ENCODE data around the gene SAMM50. TPM values are rescaled to one million over a fixed set of nuclear protein-coding genes. Genes with fewer than 3 reads are reported as not detected.

SAMM50 gene
- total RNA-seq, 4 donors from 2014 or later = 24.3 to 29.4 (median 28.1) TPM

DNA sequence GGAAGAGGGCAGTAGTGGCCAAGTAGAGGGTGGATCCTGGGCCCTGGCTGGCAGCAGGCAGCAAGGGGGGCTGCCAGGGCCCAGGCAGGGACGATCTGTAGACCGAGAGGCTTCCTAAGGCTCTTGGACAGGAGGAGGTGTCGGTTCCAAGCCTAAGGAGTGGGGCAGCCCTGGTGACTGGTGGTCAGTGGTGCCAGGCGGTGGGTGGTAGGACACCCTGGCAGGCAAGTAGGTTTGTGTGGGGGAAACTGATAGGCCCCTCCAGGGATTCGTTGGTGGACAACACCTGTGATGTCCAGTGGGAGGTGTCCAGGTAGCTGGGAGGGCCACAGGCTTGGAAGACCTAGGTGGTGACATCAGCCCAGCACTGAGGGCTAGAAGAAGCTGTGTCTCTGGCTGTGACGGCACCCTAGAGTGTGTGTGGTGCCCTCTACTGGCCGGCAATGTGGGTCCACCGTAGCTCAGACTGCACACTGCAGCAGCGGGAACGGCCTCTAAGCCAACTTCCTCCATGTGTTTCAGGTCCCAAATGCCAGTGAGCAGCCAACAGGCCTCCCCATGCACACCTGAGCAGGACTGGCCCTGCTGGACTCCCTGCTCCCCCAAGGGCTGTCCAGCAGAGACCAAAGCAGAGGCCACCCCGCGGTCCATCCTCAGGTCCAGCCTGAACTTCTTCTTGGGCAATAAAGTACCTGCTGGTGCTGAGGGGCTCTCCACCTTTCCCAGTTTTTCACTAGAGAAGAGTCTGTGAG, 9.4 kb upstream of the SAMM50 start:
- no peak for TF ChIP-seq EP300 (IDR thresholded peaks at IDR 0.05)
- TF ChIP-seq, protein P1, sequence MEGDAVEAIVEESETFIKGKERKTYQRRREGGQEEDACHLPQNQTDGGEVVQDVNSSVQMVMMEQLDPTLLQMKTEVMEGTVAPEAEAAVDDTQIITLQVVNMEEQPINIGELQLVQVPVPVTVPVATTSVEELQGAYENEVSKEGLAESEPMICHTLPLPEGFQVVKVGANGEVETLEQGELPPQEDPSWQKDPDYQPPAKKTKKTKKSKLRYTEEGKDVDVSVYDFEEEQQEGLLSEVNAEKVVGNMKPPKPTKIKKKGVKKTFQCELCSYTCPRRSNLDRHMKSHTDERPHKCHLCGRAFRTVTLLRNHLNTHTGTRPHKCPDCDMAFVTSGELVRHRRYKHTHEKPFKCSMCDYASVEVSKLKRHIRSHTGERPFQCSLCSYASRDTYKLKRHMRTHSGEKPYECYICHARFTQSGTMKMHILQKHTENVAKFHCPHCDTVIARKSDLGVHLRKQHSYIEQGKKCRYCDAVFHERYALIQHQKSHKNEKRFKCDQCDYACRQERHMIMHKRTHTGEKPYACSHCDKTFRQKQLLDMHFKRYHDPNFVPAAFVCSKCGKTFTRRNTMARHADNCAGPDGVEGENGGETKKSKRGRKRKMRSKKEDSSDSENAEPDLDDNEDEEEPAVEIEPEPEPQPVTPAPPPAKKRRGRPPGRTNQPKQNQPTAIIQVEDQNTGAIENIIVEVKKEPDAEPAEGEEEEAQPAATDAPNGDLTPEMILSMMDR (IDR thresholded peaks at IDR 0.05) = peak; percentile 37 to 51 (median 45)
- peak in 1 of 2 donors; percentile 55 for DNase-seq (ENCODE audit: low spot score in 2 of 2)
- 58 to 80% methylated on average over 7 to 11 of the region's 12 CpGs for WGBS, 2 donors

GRCh38 chr22:43946384-43946667, 8.9 kb upstream of the SAMM50 start:
- Histone ChIP-seq H3K36me3 (no peaks in the 10 kb centered on the region), H3K9me3 (peaks cover 0 to 8% (median 0%) of the 10 kb centered on the region in 4 donors)
- TF ChIP-seq EP300 (IDR thresholded peaks at IDR 0.05) (no peak), POLR2A (IDR thresholded peaks at IDR 0.05) (no peak)
- TF ChIP-seq, protein P1 (IDR thresholded peaks at IDR 0.05) = no peak

More for the DNA sequence above, 9.4 kb upstream of the SAMM50 start:
- Histone ChIP-seq H3K27me3 (peaks cover 0 to 7% of the 10 kb centered on the region in 2 donors), H3K27ac (no peak overlapping the region), H3K4me3 (no peak overlapping the region), H3K36me3 (no peaks in the 10 kb centered on the region), H3K9me3 (peaks cover 0 to 8% (median 0%) of the 10 kb centered on the region in 4 donors), H3K4me1 (no peaks in the 10 kb centered on the region)

DNA sequence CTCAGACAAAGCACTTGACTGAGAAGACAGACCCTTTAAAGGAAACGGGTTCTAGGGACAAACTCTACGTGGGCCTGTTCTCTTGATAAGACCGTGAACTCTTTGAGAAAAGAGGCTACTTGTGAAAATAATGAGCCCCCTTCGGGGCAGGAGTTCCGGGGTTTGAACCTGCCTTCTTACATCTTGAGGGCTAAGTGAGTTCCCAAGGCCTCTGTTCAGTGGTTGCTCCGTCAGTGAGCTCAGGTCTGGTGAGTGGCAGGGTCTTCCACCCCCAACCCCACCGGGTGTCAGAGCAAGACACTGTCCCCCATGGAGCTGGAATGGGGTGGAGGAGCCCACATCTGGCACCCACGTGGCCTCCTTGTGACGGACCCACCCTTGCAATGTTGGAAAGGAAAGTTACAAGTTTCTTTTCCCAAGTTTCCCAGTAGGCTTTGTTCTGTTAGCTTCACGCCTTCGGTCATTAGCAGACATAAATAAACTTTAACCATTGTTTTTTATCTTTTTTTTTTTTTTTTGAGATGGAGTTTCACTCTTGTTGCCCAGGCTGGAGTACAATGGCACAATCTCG, 6.3 kb upstream of the SAMM50 start:
- 78 to 81% methylated on average over 12 of the region's 12 CpGs for WGBS, 2 donors
- Histone ChIP-seq H3K27ac (no peak overlapping the region), H3K4me3 (no peak overlapping the region), H3K4me1 (peaks cover 0 to 2% (median 0%) of the 10 kb centered on the region in 4 donors), H3K9me3 (no peaks in the 10 kb centered on the region), H3K27me3 (peaks cover 0 to 15% of the 10 kb centered on the region in 2 donors), H3K36me3 (no peaks in the 10 kb centered on the region)
- DNase-seq (ENCODE audit: low spot score in 2 of 2) = no peak
- TF ChIP-seq, protein P1 (IDR thresholded peaks at IDR 0.05) = no peak
- no peak for TF ChIP-seq EP300 (IDR thresholded peaks at IDR 0.05)

More at GRCh38 chr22:43946384-43946667, 8.9 kb upstream of the SAMM50 start:
- Histone ChIP-seq H3K27ac (no peak overlapping the region), H3K4me3 (no peak overlapping the region), H3K4me1 (no peaks in the 10 kb centered on the region), H3K27me3 (peaks cover 0 to 7% of the 10 kb centered on the region in 2 donors)
- DNase-seq (ENCODE audit: low spot score in 2 of 2) = no peak
- 72 to 79% methylated on average over 7 of the region's 7 CpGs for WGBS, 2 donors

DNA sequence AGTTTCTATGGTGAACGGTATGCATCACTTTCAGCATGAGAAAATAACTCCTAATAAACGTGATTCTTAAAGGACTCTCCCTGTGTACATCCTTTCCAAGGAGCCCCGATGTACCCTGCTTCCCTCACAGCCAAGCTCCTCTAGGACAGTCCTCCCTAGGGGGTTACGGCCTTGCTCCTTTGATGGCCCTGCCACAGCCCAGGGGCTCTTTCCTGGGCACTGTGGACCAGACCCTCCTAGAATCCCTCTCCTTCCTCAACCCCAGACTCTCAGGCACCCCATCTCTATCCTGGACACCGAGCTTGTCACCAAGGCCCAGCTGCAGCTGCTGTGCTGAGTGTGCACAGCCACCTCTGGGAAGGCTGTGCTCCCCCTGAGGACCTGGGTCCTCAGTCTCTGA, 3.9 kb upstream of the SAMM50 start:
- TF ChIP-seq, protein P1 (IDR thresholded peaks at IDR 0.05) = no peak
- TF ChIP-seq EP300 (IDR thresholded peaks at IDR 0.05) (no peak), POLR2A (IDR thresholded peaks at IDR 0.05) (no peak)
- no peak overlapping the region for H3K27ac ChIP-seq
- 81 to 83% methylated on average over 5 of the region's 5 CpGs for WGBS, 2 donors
- no peak for DNase-seq (ENCODE audit: low spot score in 2 of 2)
- H3K4me3 ChIP-seq = no peak overlapping the region
- peaks cover 0 to 8% of the 10 kb centered on the region in 2 donors for H3K27me3 ChIP-seq
- no peaks in the 10 kb centered on the region for H3K36me3 ChIP-seq
- H3K9me3 ChIP-seq = no peaks in the 10 kb centered on the region
- peaks cover 0 to 19% (median 11%) of the 10 kb centered on the region in 4 donors for H3K4me1 ChIP-seq

- H3K36me3 ChIP-seq = no peaks in the 10 kb centered on the region
- DNase-seq (ENCODE audit: low spot score in 2 of 2) = no peak
- H3K27me3 ChIP-seq = peaks cover 0 to 8% of the 10 kb centered on the region in 2 donors
- no peaks in the 10 kb centered on the region for H3K9me3 ChIP-seq
- TF ChIP-seq EP300 (IDR thresholded peaks at IDR 0.05) = no peak
- TF ChIP-seq, protein P1 (IDR thresholded peaks at IDR 0.05) = no peak
- TF ChIP-seq POLR2A (IDR thresholded peaks at IDR 0.05) = no peak
- H3K27ac ChIP-seq = no peak overlapping the region
- WGBS, 2 donors = 52 to 61% methylated on average over 7 of the region's 7 CpGs
- no peak overlapping the region for H3K4me3 ChIP-seq
- peaks cover 0 to 25% (median 16%) of the 10 kb centered on the region in 4 donors for H3K4me1 ChIP-seq
Measured at GRCh38 chr22:43951966-43952365, 3.3 kb upstream of the SAMM50 start.
